H7 (cell line): Measurements from ENCODE around the gene SPDYE8. TPM values are rescaled to one million over a fixed set of nuclear protein-coding genes. Genes with fewer than 3 reads are reported as not detected.
"Not testable (repeated sequence)": the region's sequence is repeated elsewhere in the genome, so short reads cannot be mapped to it uniquely, and the experiment has no call there.

Source experiments
- DNase-seq: peaks from one replicate; pipeline ENCODE4 v3.0.0; 2012
- H3K27me3 ChIP-seq: 2 replicates; pipeline ENCODE4 v1.6.0; 2011; ENCODE audit warnings: mild to moderate bottlenecking, low read length; ENCODE audit not compliant: control insufficient read depth, insufficient read depth
- H3K36me3 ChIP-seq: replicated peaks from 2 replicates; pipeline ENCODE4 v1.5.1; 2011; ENCODE audit warnings: low read length; ENCODE audit not compliant: control insufficient read depth, insufficient read depth
- H3K4me3 ChIP-seq: 2 replicates; pipeline ENCODE4 v1.5.1; 2011; ENCODE audit warnings: low read depth, mild to moderate bottlenecking, control low read depth, low read length, moderate library complexity; ENCODE audit not compliant: insufficient read depth
- total RNA-seq: library from RNA; depleted of rRNA; stranded (reverse); fragments of >200 nt; shearing (Covaris generic); gene quantifications from 2 replicates; pipeline ENCODE4 v1.2.3, GENCODE V29; 2014; rRNA removed

The SPDYE8 gene
- total RNA-seq, 1 experiment from 2014 or later = not detected

DNA sequence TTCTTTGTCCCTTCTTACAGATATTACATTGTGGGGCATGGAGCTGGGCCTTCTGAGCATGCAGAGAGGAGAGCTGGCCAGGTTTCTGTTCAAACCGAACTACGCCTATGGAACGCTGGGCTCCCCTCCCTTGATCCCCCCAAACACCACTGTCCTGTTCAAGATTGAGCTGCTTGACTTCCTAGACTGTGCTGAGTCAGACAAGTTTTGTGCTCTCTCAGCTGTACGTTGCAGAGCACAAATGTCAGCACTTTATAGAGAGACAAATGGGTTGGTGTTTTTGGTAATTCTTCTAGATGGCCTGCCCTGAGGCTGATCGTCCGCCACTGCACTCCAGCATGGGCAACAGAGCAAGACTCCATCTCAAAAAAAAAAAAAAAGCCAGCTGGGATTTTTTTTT, 58.1 kb downstream of the SPDYE8 start:
- not testable (repeated sequence) for H3K27me3 ChIP-seq, H3K36me3 ChIP-seq, DNase-seq, H3K4me3 ChIP-seq

Other genes starting within 250 kb of the SPDYE8 start
- gene TYW1B, start 201.6 kb downstream of the SPDYE8 start, total RNA-seq = 0.62 and 1.1 TPM in 2 replicates
- 10.7 and 11.3 TPM in 2 replicates for gene POM121, start 104.7 kb downstream of the SPDYE8 start, total RNA-seq
- gene TRIM74, start 60.3 kb downstream of the SPDYE8 start, total RNA-seq = not detected in 2 replicates
- gene SPDYE11, start 28.1 kb upstream of the SPDYE8 start, total RNA-seq = not detected in 2 replicates
- gene SPDYE9, start 56.3 kb upstream of the SPDYE8 start, total RNA-seq = not detected in 2 replicates